ENCODE results near the gene C19orf38.

- no peak for TF ChIP-seq CTCF (IDR thresholded peaks at IDR 0.05; ENCODE audit: low read depth, low read length)
- TF ChIP-seq EZH2phosphoT487 (IDR thresholded peaks at IDR 0.05; ENCODE audit: low read depth) = no peak
These were observed 59.7 kb downstream of the C19orf38 start for GRCh38 chr19:10907925-10908324.
